Mesendoderm (in vitro differentiated cells): ENCODE results near the gene MPI.

ENCODE experiments used
- DNase-seq: peaks from one replicate; pipeline ENCODE4 v3.0.0; 2013
- H2AK5ac ChIP-seq: 2 replicates; pipeline ENCODE4 v1.6.1; 2013; ENCODE audit warnings: low read length, inconsistent platforms
- H2BK120ac ChIP-seq: 2 replicates; pipeline ENCODE4 v1.6.1; 2013; ENCODE audit warnings: low read depth, mild to moderate bottlenecking, low read length, moderate library complexity, mixed read lengths
- H2BK15ac ChIP-seq: replicated peaks from 2 replicates; pipeline ENCODE4 v1.6.1; 2013; ENCODE audit warnings: low read depth, mild to moderate bottlenecking, moderate library complexity
- H2BK5ac ChIP-seq: 2 replicates; pipeline ENCODE4 v1.6.1; 2013; ENCODE audit warnings: low read length, inconsistent platforms
- H3K18ac ChIP-seq: 2 replicates; pipeline ENCODE4 v1.6.1; 2013; ENCODE audit warnings: mild to moderate bottlenecking, low read length, mixed read lengths
- H3K23ac ChIP-seq: one replicate; pipeline ENCODE4 v1.6.1; 2013; ENCODE audit warnings: low read length
- H3K27ac ChIP-seq: 2 replicates; pipeline ENCODE4 v1.5.1; 2013; ENCODE audit warnings: low read depth, mild to moderate bottlenecking, inconsistent platforms, low read length, moderate library complexity
- H3K27me3 ChIP-seq: 2 replicates; pipeline ENCODE4 v1.6.1; 2013; ENCODE audit warnings: low read length, control low read depth, mild to moderate bottlenecking, inconsistent platforms; ENCODE audit not compliant: insufficient read depth, poor library complexity
- H3K36me3 ChIP-seq: 2 replicates; pipeline ENCODE4 v1.6.1; 2013; ENCODE audit warnings: low read length, inconsistent platforms; ENCODE audit not compliant: control insufficient read depth, insufficient read depth
- H3K4ac ChIP-seq: one replicate; pipeline ENCODE4 v1.6.1; 2013; ENCODE audit warnings: low read depth, mild to moderate bottlenecking, low read length, moderate library complexity
- H3K4me1 ChIP-seq: 2 replicates; pipeline ENCODE4 v1.6.1; 2013; ENCODE audit warnings: low read depth, low read length, inconsistent platforms; ENCODE audit not compliant: control insufficient read depth
- H3K4me2 ChIP-seq: 2 replicates; pipeline ENCODE4 v1.6.1; 2013; ENCODE audit warnings: low read length
- H3K4me3 ChIP-seq: 2 replicates; pipeline ENCODE4 v1.5.1; 2013; ENCODE audit warnings: mild to moderate bottlenecking, low read length
- H3K56ac ChIP-seq: one replicate; pipeline ENCODE4 v1.6.1; 2013; ENCODE audit warnings: low read length
- H3K79me1 ChIP-seq: 2 replicates; pipeline ENCODE4 v1.6.1; 2013; ENCODE audit warnings: low read length, inconsistent platforms
- H3K79me2 ChIP-seq: 2 replicates; pipeline ENCODE4 v1.6.1; 2013; ENCODE audit warnings: mild to moderate bottlenecking, low read length; ENCODE audit not compliant: control insufficient read depth, insufficient read depth
- H3K9ac ChIP-seq: 2 replicates; pipeline ENCODE4 v1.6.1; 2013; ENCODE audit warnings: low read length, inconsistent platforms
- H4K5ac ChIP-seq: one replicate; pipeline ENCODE4 v1.6.1; 2013; ENCODE audit warnings: low read length
- H4K8ac ChIP-seq: one replicate; pipeline ENCODE4 v1.6.1; 2013; ENCODE audit warnings: low read depth, mild to moderate bottlenecking, control low read depth, low read length, moderate library complexity
- WGBS: extraction: QIAGEN DNeasy Blood & Tissue Kit; methylation state at CpG from one replicate; pipeline ENCODE4 v1.1.7; 2013; ENCODE audit warnings: low lambda C conversion rate, missing lambda C conversion rate; ENCODE audit not compliant: insufficient coverage; ENCODE audit errors: extremely low coverage; 5-methylcytosine and 5-hydroxymethylcytosine counted together

Gene MPI

GRCh38 chr15:74857671-74858368 is 32.0 kb upstream of the MPI start:
- Histone ChIP-seq H3K36me3 (no peaks in the 10 kb centered on the region), H4K8ac (no peak overlapping the region), H3K27me3 (no peaks in the 10 kb centered on the region), H3K79me2 (no peaks in the 10 kb centered on the region), H3K4me2 (no peak overlapping the region), H2BK5ac (no peak overlapping the region), H2AK5ac (no peak overlapping the region), H2BK15ac (no peak overlapping the region), H2BK120ac (no peak overlapping the region), H3K4me1 (no peaks in the 10 kb centered on the region), H3K9ac (no peak overlapping the region), H3K79me1 (peaks cover 2% of the 10 kb centered on the region), H4K5ac (no peak overlapping the region), H3K23ac (no peak overlapping the region), H3K4me3 (no peak overlapping the region), H3K56ac (no peak overlapping the region), H3K4ac (no peak overlapping the region), H3K18ac (no peak overlapping the region), H3K27ac (no peak overlapping the region)
- no peak for DNase-seq
- no CpG with 5 or more reads among the region's 9 CpGs for WGBS

GRCh38 chr15:74858369-74858740 is 31.5 kb upstream of the MPI start:
- DNase-seq: no peak
- H3K27ac ChIP-seq: no peak overlapping the region
- H3K4me1 ChIP-seq: no peaks in the 10 kb centered on the region
- H2AK5ac ChIP-seq: no peak overlapping the region
- no peak overlapping the region for H3K4me3 ChIP-seq
- H3K56ac ChIP-seq: no peak overlapping the region
- no peak overlapping the region for H3K4me2 ChIP-seq
- no peak overlapping the region for H3K18ac ChIP-seq
- no peak overlapping the region for H2BK15ac ChIP-seq
- no peak overlapping the region for H3K4ac ChIP-seq
- H3K23ac ChIP-seq: no peak overlapping the region
- H3K9ac ChIP-seq: no peak overlapping the region
- no peaks in the 10 kb centered on the region for H3K79me2 ChIP-seq
- peaks cover 2% of the 10 kb centered on the region for H3K79me1 ChIP-seq
- no peaks in the 10 kb centered on the region for H3K36me3 ChIP-seq
- H4K5ac ChIP-seq: no peak overlapping the region
- no peak overlapping the region for H2BK120ac ChIP-seq
- H4K8ac ChIP-seq: no peak overlapping the region
- H2BK5ac ChIP-seq: no peak overlapping the region
- no CpG with 5 or more reads among the region's 4 CpGs for WGBS
- H3K27me3 ChIP-seq: no peaks in the 10 kb centered on the region

GRCh38 chr15:74863239-74864056 is 26.4 kb upstream of the MPI start:
- no peaks in the 10 kb centered on the region for H3K4me1 ChIP-seq
- H3K4me2 ChIP-seq: no peak overlapping the region
- H2BK15ac ChIP-seq: no peak overlapping the region
- H2AK5ac ChIP-seq: no peak overlapping the region
- H3K18ac ChIP-seq: no peak overlapping the region
- no peaks in the 10 kb centered on the region for H3K27me3 ChIP-seq
- no peak overlapping the region for H4K5ac ChIP-seq
- no CpG with 5 or more reads among the region's 11 CpGs for WGBS
- H3K4ac ChIP-seq: no peak overlapping the region
- H3K79me1 ChIP-seq: peaks cover 13% of the 10 kb centered on the region
- no peak for DNase-seq
- peaks cover 12% of the 10 kb centered on the region for H3K79me2 ChIP-seq
- no peak overlapping the region for H3K56ac ChIP-seq
- H3K27ac ChIP-seq: no peak overlapping the region
- no peak overlapping the region for H3K4me3 ChIP-seq
- H3K36me3 ChIP-seq: no peaks in the 10 kb centered on the region
- no peak overlapping the region for H2BK120ac ChIP-seq
- H4K8ac ChIP-seq: no peak overlapping the region
- H2BK5ac ChIP-seq: no peak overlapping the region
- H3K9ac ChIP-seq: no peak overlapping the region
- no peak overlapping the region for H3K23ac ChIP-seq

GRCh38 chr15:74864296-74864695 is 25.5 kb upstream of the MPI start:
- no peak for DNase-seq
- Histone ChIP-seq H4K5ac (no peak overlapping the region), H3K27ac (no peak overlapping the region)

GRCh38 chr15:74865316-74865715 is 24.5 kb upstream of the MPI start:
- Histone ChIP-seq H2AK5ac (no peak overlapping the region), H3K4me1 (no peaks in the 10 kb centered on the region), H4K5ac (no peak overlapping the region), H3K9ac (no peak overlapping the region), H3K79me2 (peaks cover 19% of the 10 kb centered on the region), H3K23ac (no peak overlapping the region), H2BK120ac (no peak overlapping the region), H3K79me1 (peaks cover 13% of the 10 kb centered on the region), H3K18ac (no peak overlapping the region), H3K4me2 (no peak overlapping the region), H3K27me3 (no peaks in the 10 kb centered on the region), H4K8ac (no peak overlapping the region), H3K4ac (no peak overlapping the region), H3K36me3 (no peaks in the 10 kb centered on the region), H3K27ac (no peak overlapping the region), H2BK15ac (no peak overlapping the region), H2BK5ac (no peak overlapping the region), H3K4me3 (no peak overlapping the region), H3K56ac (no peak overlapping the region)
- no CpG with 5 or more reads among the region's 2 CpGs for WGBS
- no peak for DNase-seq

More at GRCh38 chr15:74864296-74864695, 25.5 kb upstream of the MPI start:
- Histone ChIP-seq H3K4me2 (no peak overlapping the region), H3K4me1 (no peaks in the 10 kb centered on the region), H3K18ac (no peak overlapping the region), H3K9ac (no peak overlapping the region), H2BK120ac (no peak overlapping the region), H3K27me3 (no peaks in the 10 kb centered on the region), H3K36me3 (no peaks in the 10 kb centered on the region), H3K4ac (no peak overlapping the region), H3K56ac (no peak overlapping the region), H2BK5ac (no peak overlapping the region), H3K79me1 (peaks cover 13% of the 10 kb centered on the region), H3K79me2 (peaks cover 15% of the 10 kb centered on the region), H3K4me3 (no peak overlapping the region), H3K23ac (no peak overlapping the region), H2BK15ac (no peak overlapping the region), H4K8ac (no peak overlapping the region), H2AK5ac (no peak overlapping the region)
- no CpG with 5 or more reads among the region's 6 CpGs for whole genome bisulfite sequencing
